B cell (primary cell): ENCODE data around the gene PCDHGA10.
"Not testable (repeated sequence)": the region's sequence is repeated elsewhere in the genome, so short reads cannot be mapped to it uniquely, and the experiment has no call there.

Experiments
- CTCF ChIP-seq: fragments of 200-600 bp; IDR thresholded peaks from one replicate; pipeline ENCODE4 v1.8.0; 2022; ENCODE audit warnings: antibody characterized with exemption, mild to moderate bottlenecking
- EZH2 ChIP-seq: IDR thresholded peaks from 2 replicates; pipeline ENCODE4 v1.6.1; 2012; ENCODE audit warnings: borderline replicate concordance, low read depth, mild to moderate bottlenecking, moderate library complexity, low read length; ENCODE audit not compliant: insufficient read depth, poor library complexity, severe bottlenecking

DNA sequence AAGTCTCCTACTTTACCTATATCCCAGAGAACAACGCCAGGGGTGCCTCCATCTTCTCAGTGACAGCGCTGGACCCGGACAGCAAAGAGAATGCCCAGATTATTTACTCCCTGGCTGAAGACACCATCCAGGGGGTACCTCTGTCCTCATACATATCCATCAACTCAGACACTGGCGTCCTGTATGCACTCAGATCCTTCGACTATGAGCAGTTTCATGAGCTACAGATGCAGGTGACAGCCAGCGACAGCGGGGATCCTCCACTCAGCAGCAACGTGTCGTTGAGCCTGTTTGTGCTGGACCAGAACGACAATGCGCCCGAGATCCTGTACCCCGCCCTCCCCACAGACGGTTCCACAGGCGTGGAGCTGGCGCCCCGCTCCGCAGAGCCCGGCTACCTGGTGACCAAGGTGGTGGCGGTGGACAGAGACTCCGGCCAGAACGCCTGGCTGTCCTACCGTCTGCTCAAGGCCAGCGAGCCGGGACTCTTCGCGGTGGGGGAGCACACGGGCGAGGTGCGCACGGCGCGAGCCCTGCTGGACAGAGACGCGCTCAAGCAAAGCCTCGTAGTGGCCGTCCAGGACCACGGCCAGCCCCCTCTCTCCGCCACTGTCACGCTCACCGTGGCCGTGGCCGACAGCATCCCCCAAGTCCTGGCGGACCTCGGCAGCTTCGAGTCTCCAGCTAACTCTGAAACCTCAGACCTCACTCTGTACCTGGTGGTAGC, 1.9 kb downstream of the PCDHGA10 start:
- not testable (repeated sequence) for TF ChIP-seq CTCF, EZH2
